ENCODE data around the gene CAMK1G. TPM values are rescaled to one million over a fixed set of nuclear protein-coding genes. Genes with fewer than 3 reads are reported as not detected.

Gene CAMK1G
- total and polyA plus RNA-seq, 9 donors, result 7.6 to 20.2 (median 12.0) TPM

GRCh38 chr1:209610631-209610905 lies 27.1 kb downstream of the CAMK1G start:
- no peaks in the 10 kb centered on the region for H3K27me3 ChIP-seq
- no peak overlapping the region for H3K4me3 ChIP-seq
- H3K36me3 ChIP-seq, result no peaks in the 10 kb centered on the region
- DNase-seq, result no peak
- no peak overlapping the region for H3K27ac ChIP-seq
- TF ChIP-seq POLR2A (IDR thresholded peaks at IDR 0.05) (no peak), CTCF (IDR thresholded peaks at IDR 0.05) (no peak), EP300 (IDR thresholded peaks at IDR 0.05) (no peak)
- no peaks in the 10 kb centered on the region for H3K4me1 ChIP-seq (ENCODE audit: insufficient read depth)
- H3K9me3 ChIP-seq, result no peaks in the 10 kb centered on the region
- WGBS, 3 donors, result 83 to 92% (median 88%) methylated on average over 3 of the region's 3 CpGs
- intact Hi-C loops (cut with DNase I), result no loop called here

GRCh38 chr1:209611771-209612570 lies 28.5 kb downstream of the CAMK1G start:
- no peak for DNase-seq
- 88 to 96% (median 93%) methylated on average over 13 of the region's 13 CpGs for WGBS, 3 donors
- H3K4me3 ChIP-seq, result no peak overlapping the region
- intact Hi-C loops (cut with DNase I), result no loop called here
- no peaks in the 10 kb centered on the region for H3K27me3 ChIP-seq
- H3K9me3 ChIP-seq, result no peaks in the 10 kb centered on the region
- TF ChIP-seq POLR2A (IDR thresholded peaks at IDR 0.05) (no peak), EP300 (IDR thresholded peaks at IDR 0.05) (no peak), CTCF (IDR thresholded peaks at IDR 0.05) (no peak)
- no peaks in the 10 kb centered on the region for H3K36me3 ChIP-seq
- no peaks in the 10 kb centered on the region for H3K4me1 ChIP-seq (ENCODE audit: insufficient read depth)
- no peak overlapping the region for H3K27ac ChIP-seq

GRCh38 chr1:209612646-209613399 lies 29.3 kb downstream of the CAMK1G start:
- DNase-seq, result no peak
- Histone ChIP-seq H3K36me3 (no peaks in the 10 kb centered on the region), H3K4me3 (no peak overlapping the region), H3K4me1 (ENCODE audit: insufficient read depth) (no peaks in the 10 kb centered on the region), H3K9me3 (no peaks in the 10 kb centered on the region), H3K27ac (no peak overlapping the region), H3K27me3 (no peaks in the 10 kb centered on the region)
- 77 to 85% (median 81%) methylated on average over 12 of the region's 12 CpGs for WGBS, 3 donors
- TF ChIP-seq CTCF (IDR thresholded peaks at IDR 0.05) (no peak), EP300 (IDR thresholded peaks at IDR 0.05) (no peak), POLR2A (IDR thresholded peaks at IDR 0.05) (no peak)
- intact Hi-C loops (cut with DNase I), result no loop called here

- Histone ChIP-seq H3K27me3 (no peaks in the 10 kb centered on the region), H3K9me3 (no peaks in the 10 kb centered on the region), H3K4me1 (ENCODE audit: insufficient read depth) (no peaks in the 10 kb centered on the region), H3K36me3 (no peaks in the 10 kb centered on the region), H3K4me3 (no peak overlapping the region), H3K27ac (no peak overlapping the region)
- TF ChIP-seq POLR2A (IDR thresholded peaks at IDR 0.05) (no peak), CTCF (IDR thresholded peaks at IDR 0.05) (no peak), EP300 (IDR thresholded peaks at IDR 0.05) (no peak)
- DNase-seq, result no peak
- intact Hi-C loops (cut with DNase I), result no loop called here
- 51 to 56% (median 51%) methylated on average over 4 of the region's 4 CpGs for WGBS, 3 donors
Measured at GRCh38 chr1:209613400-209614150, 30.1 kb downstream of the CAMK1G start.

Measured in ovary (tissue), 9 donors.